HepG2 (cell line): ENCODE measurements around the gene AKT2. TPM values are rescaled to one million over a fixed set of nuclear protein-coding genes. Genes with fewer than 3 reads are reported as not detected.

Source experiments
- BHLHE40 ChIP-seq: IDR thresholded peaks from 2 replicates; pipeline ENCODE4 v1.6.1; 2011; ENCODE audit warnings: low read length, improper control_type of control experiment
- GABPA ChIP-seq, 2 experiments: IDR thresholded peaks; 2 replicates each; pipeline ENCODE4 v1.6.1; 2011 to 2016; ENCODE audit warnings: low read depth in 2 of 2, low read length in 1 of 2, missing biosample characterization in 1 of 2, missing genetic modification characterization in 1 of 2
- HDAC6 ChIP-seq: fragments of 200-600 bp; sonication (generic); IDR thresholded peaks from 2 replicates; pipeline ENCODE4 v1.7.0; 2017; ENCODE audit warnings: mild to moderate bottlenecking, antibody characterized with exemption, low read length, low read depth
- KAT8 ChIP-seq: IDR thresholded peaks from 2 replicates; pipeline ENCODE4 v1.6.1; 2016; ENCODE audit warnings: missing genetic modification reagents, missing compliant biosample characterization
- KMT2A ChIP-seq: sonication (generic); formaldehyde crosslinking; IDR thresholded peaks from 2 replicates; pipeline ENCODE4 v1.4.0; 2020; ENCODE audit warnings: missing genetic modification reagents
- MAF1 ChIP-seq: sonication (generic); formaldehyde crosslinking; IDR thresholded peaks from 2 replicates; pipeline ENCODE4 v1.5.0; 2020; ENCODE audit warnings: missing genetic modification reagents, borderline replicate concordance
- MYNN ChIP-seq: sonication (generic); formaldehyde crosslinking; IDR thresholded peaks from 2 replicates; pipeline ENCODE4 v1.4.0; 2020; ENCODE audit warnings: mild to moderate bottlenecking, low read depth, missing genetic modification reagents
- NR2F1 ChIP-seq, 2 experiments: fragments of 450-650 bp in 1 of 2; formaldehyde crosslinking in 1 of 2; IDR thresholded peaks; 2 replicates each; pipeline versions ENCODE4 v1.5.0 to v1.6.1; 2016 to 2020; ENCODE audit warnings: mild to moderate bottlenecking in 1 of 2, missing compliant biosample characterization in 1 of 2, missing genetic modification reagents in 1 of 2, moderate library complexity in 1 of 2
- PHF21A ChIP-seq: sonication (generic); formaldehyde crosslinking; IDR thresholded peaks from 2 replicates; pipeline ENCODE4 v1.5.0; 2020; ENCODE audit warnings: mild to moderate bottlenecking, missing genetic modification reagents
- RARA ChIP-seq: IDR thresholded peaks from 2 replicates; pipeline ENCODE4 v1.6.1; 2016; ENCODE audit warnings: missing genetic modification reagents, missing compliant biosample characterization
- RERE ChIP-seq: IDR thresholded peaks from 2 replicates; pipeline ENCODE4 v1.6.1; 2016; ENCODE audit warnings: low read depth, missing genetic modification reagents, missing compliant biosample characterization
- USF2 ChIP-seq, 2 experiments: sonication (generic) in 1 of 2; formaldehyde crosslinking in 1 of 2; IDR thresholded peaks; 2 replicates each; pipeline versions ENCODE4 v1.5.1 to v1.6.1; 2011 to 2020; ENCODE audit warnings: borderline replicate concordance in 1 of 2, low read depth in 1 of 2, low read length in 1 of 2, mild to moderate bottlenecking in 1 of 2, missing genetic modification reagents in 1 of 2, moderate library complexity in 1 of 2
- XBP1 ChIP-seq: sonication (generic); formaldehyde crosslinking; IDR thresholded peaks from 2 replicates; pipeline ENCODE4 v1.5.0; 2020; ENCODE audit warnings: missing genetic modification reagents
- ZBTB1 ChIP-seq: sonication (generic); formaldehyde crosslinking; IDR thresholded peaks from 2 replicates; pipeline ENCODE4 v1.4.0; 2020; ENCODE audit warnings: missing genetic modification reagents, borderline replicate concordance
- ZBTB14 ChIP-seq: sonication (generic); formaldehyde crosslinking; IDR thresholded peaks from 2 replicates; pipeline ENCODE4 v1.4.0; 2020; ENCODE audit warnings: missing genetic modification reagents
- ZNF292 ChIP-seq: sonication (generic); formaldehyde crosslinking; IDR thresholded peaks from 2 replicates; pipeline ENCODE4 v1.8.1; 2022; ENCODE audit warnings: mild to moderate bottlenecking, low read depth, missing genetic modification reagents, borderline replicate concordance
- ZNF552 ChIP-seq: sonication (generic); formaldehyde crosslinking; IDR thresholded peaks from 2 replicates; pipeline ENCODE4 v1.9.0; 2022; ENCODE audit warnings: missing genetic modification reagents, mild to moderate bottlenecking, borderline replicate concordance
- ZNF569 ChIP-seq: sonication (generic); formaldehyde crosslinking; IDR thresholded peaks from 2 replicates; pipeline ENCODE4 v1.5.0; 2020; ENCODE audit warnings: mild to moderate bottlenecking, missing genetic modification reagents, moderate library complexity, borderline replicate concordance
- ZNF737 ChIP-seq: sonication (generic); formaldehyde crosslinking; IDR thresholded peaks from 2 replicates; pipeline ENCODE4 v1.5.0; 2020; ENCODE audit warnings: missing genetic modification reagents, mild to moderate bottlenecking, borderline replicate concordance
- polyA plus RNA-seq, 8 experiments: library from polyadenylated mRNA; depleted of rRNA in 3 of 8; stranded (reverse) in 7 of 8; unstranded in 1 of 8; fragments of >200 nt; fragmentation: Illumina TruSeq in 4 of 8; extraction: Trizol in 4 of 8; gene quantifications; 2 replicates each; pipeline versions ENCODE4 v1.2.1 to v1.2.3, GENCODE V29; 2011 to 2016; ENCODE audit warnings: low read depth in 4 of 8, missing spikeins in 1 of 8, mixed read lengths in 1 of 8; ENCODE audit not compliant: insufficient read depth in 1 of 8
- total RNA-seq, 5 experiments: library from RNA; depleted of rRNA; stranded (reverse); fragments of >200 nt; fragmentation: Illumina TruSeq; extraction: Trizol; gene quantifications; 2 replicates each; pipeline ENCODE4 v1.2.3, GENCODE V29; 2016; ENCODE audit warnings: low read depth in 1 of 5

Gene AKT2
- total and polyA plus RNA-seq, 2 of the 13 experiments (the other 11 are each of a cell fraction or from before 2014, with no cell fraction given) = 82.1 to 173 TPM

DNA sequence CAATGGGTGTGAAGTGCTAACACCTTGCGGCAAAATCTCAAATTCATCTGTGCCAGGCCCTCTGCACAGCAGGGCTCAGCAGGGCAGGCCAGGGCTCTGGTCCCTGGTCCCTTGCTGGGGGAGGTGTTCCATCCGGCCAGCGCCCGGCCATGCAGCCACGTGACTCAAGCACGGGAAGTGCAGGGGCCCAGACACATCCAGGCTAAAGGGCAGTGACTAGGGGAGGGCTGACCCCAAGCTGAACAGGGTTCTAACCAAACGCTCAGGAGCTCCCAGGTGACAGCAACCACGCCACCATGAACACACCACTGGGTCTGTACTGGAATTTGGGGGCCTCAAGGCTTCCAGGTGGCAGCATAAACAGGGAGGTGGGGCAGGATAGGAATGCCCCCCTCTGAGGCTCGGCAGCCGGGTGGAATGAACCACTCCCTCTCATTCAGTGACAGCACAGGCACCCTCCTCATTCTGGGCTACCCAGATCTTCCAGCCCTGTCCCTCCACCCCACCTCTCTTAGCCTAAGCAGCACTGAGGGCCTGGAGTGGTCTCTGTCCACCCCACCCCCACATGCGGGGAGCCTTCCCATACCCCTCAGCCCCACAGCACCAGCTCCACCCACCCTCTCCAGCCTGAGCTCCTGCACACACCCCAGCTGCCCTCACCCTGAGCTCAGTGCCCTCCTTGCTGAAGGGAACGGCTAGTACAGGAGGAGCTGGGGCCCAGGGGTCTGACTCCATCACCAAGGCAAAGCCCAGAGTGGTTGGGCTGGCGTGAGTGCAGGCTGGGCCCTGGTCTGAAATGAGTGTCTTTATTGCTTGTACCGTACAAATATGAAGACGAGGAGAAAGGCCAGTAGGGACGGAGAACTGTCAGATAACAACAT is 53.4 kb downstream of the AKT2 start (continued):
- TF ChIP-seq NR2F1 (CRISPR knock-in tag; IDR thresholded peaks at IDR 0.05) (peak; percentile 72 to 76; a peak in 2 of 4 replicates), KMT2A (CRISPR knock-in tag) (peak; percentile 67), XBP1 (CRISPR knock-in tag) (no peak), MYNN (CRISPR knock-in tag) (peak; percentile 46; the same call in 1 of the 2 replicates), BHLHE40 (peak; percentile 94), RERE (CRISPR knock-in tag) (no peak), MAF1 (CRISPR knock-in tag) (peak; percentile 55; the same call in 1 of the 2 replicates), ZNF569 (no peak), USF2 (IDR thresholded peaks at IDR 0.05; ENCODE audit: low read depth, low read length) (peak; percentile 86), USF2 (CRISPR knock-in tag; IDR thresholded peaks at IDR 0.05; ENCODE audit: borderline replicate concordance) (peak; percentile 95), ZNF292 (CRISPR knock-in tag) (peak; percentile 68; the same call in 1 of the 2 replicates), ZNF737 (CRISPR knock-in tag) (no peak), KAT8 (CRISPR knock-in tag) (peak; percentile 95), ZBTB14 (CRISPR knock-in tag) (no peak), PHF21A (CRISPR knock-in tag) (peak; percentile 88), ZNF552 (no peak), HDAC6 (no peak), RARA (peak; percentile 84), GABPA (IDR thresholded peaks at IDR 0.05; ENCODE audit: low read depth, low read length) (peak; percentile 83), GABPA (CRISPR knock-in tag; IDR thresholded peaks at IDR 0.05; ENCODE audit: low read depth) (peak; percentile 94), ZBTB1 (no peak)
